DOHH2 (cell line): ENCODE measurements around the gene TCEAL6.
"Not testable (repeated sequence)": the region's sequence is repeated elsewhere in the genome, so short reads cannot be mapped to it uniquely, and the experiment has no call there.

Experiments used
- CTCF ChIP-seq: fragments of 200-600 bp; sonication (generic); IDR thresholded peaks from one replicate; pipeline ENCODE4 v1.5.1; 2014; ENCODE audit warnings: antibody characterized with exemption, mild to moderate bottlenecking, low read depth, low read length; ENCODE audit not compliant: poor library complexity, severe bottlenecking
- EZH2phosphoT487 ChIP-seq: fragments of 200-600 bp; sonication (generic); IDR thresholded peaks from 2 replicates; pipeline ENCODE4 v1.6.1; 2017; ENCODE audit warnings: borderline replicate concordance, mild to moderate bottlenecking, antibody characterized with exemption, low read length, moderate library complexity, mixed read lengths

- TF ChIP-seq CTCF, EZH2phosphoT487: not testable (repeated sequence)
These were observed 16.0 kb downstream of the TCEAL6 start for GRCh38 chrX:102126080-102126818.
